GM12801 (cell line): Measurements from ENCODE around the gene TMEM143.

Experiments
- TF ChIP-seq, protein P1 (sequence below): IDR thresholded peaks from one replicate; pipeline ENCODE4 v1.5.1; 2011; ENCODE audit warnings: control low read depth; ENCODE audit not compliant: insufficient read length; ENCODE audit errors: extremely low read depth

TMEM143 gene

GRCh38 chr19:48318286-48318987 lies 45.3 kb downstream of the TMEM143 start:
- TF ChIP-seq, protein P1, sequence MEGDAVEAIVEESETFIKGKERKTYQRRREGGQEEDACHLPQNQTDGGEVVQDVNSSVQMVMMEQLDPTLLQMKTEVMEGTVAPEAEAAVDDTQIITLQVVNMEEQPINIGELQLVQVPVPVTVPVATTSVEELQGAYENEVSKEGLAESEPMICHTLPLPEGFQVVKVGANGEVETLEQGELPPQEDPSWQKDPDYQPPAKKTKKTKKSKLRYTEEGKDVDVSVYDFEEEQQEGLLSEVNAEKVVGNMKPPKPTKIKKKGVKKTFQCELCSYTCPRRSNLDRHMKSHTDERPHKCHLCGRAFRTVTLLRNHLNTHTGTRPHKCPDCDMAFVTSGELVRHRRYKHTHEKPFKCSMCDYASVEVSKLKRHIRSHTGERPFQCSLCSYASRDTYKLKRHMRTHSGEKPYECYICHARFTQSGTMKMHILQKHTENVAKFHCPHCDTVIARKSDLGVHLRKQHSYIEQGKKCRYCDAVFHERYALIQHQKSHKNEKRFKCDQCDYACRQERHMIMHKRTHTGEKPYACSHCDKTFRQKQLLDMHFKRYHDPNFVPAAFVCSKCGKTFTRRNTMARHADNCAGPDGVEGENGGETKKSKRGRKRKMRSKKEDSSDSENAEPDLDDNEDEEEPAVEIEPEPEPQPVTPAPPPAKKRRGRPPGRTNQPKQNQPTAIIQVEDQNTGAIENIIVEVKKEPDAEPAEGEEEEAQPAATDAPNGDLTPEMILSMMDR, result no peak

DNA sequence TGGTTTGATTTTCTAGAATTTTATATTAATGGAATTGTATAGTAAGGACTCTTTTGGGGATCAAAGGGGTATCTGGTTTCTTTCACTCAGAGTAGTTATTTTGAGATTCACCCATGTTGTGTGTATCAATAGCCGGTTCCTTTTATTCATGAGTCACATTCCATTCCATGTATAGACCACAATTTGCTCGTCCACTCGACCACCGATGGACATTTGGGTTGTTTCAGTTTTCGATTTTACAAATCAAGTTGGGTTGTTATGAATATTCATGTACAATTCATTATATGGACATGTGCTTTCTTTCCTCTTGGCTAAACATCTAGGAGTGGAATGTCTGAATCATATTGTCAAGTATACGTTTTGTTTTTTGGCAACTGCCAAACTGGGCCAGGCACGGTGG lies 48.0 kb downstream of the TMEM143 start:
- TF ChIP-seq, protein P1, result no peak

DNA sequence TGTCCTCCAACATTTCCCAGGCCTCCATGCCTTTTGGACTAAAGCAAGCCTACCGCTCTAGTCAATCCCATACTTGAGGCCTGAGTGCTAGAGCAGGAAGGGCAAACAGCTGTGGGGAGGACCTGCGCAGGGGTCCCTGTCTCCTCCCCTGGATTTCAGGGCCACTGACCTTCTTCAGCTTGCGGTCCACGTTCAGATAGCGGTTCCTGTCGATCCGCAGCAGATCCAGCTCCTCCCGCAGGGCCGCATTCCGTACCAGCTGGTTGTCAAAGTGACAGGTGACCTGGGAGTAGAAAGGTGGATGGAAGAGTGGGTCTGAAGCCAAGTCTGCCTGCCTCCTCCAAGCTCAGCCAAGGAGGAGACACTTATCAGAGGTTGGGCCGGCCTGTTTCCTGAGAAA lies 52.4 kb downstream of the TMEM143 start:
- TF ChIP-seq, protein P1, result no peak

GRCh38 chr19:48310227-48310626 lies 53.5 kb downstream of the TMEM143 start:
- TF ChIP-seq, protein P1, result no peak

GRCh38 chr19:48308631-48309586 lies 54.8 kb downstream of the TMEM143 start:
- TF ChIP-seq, protein P1, result no peak

- TF ChIP-seq, protein P1, result no peak
Observed at GRCh38 chr19:48303866-48304265, 59.9 kb downstream of the TMEM143 start.

GRCh38 chr19:48303367-48303766 lies 60.4 kb downstream of the TMEM143 start:
- TF ChIP-seq, protein P1, result no peak
